A673 (cell line): ENCODE measurements around the gene KCNMA1.

Experiments used
- CTCF ChIP-seq: fragments of 300-800, 200-600 bp; sonication (generic); conservative IDR thresholded peaks from 2 replicates; pipeline ENCODE4 v1.5.1; 2017; ENCODE audit warnings: low read depth, mild to moderate bottlenecking, antibody characterized with exemption, low read length, moderate library complexity, mixed read lengths
- EZH2 ChIP-seq: fragments of 200-600 bp; sonication (generic); IDR thresholded peaks from 2 replicates; pipeline ENCODE4 v1.6.1; 2017; ENCODE audit warnings: borderline replicate concordance, low read depth, mild to moderate bottlenecking, mixed read lengths, antibody characterized with exemption, low read length; ENCODE audit not compliant: poor library complexity, severe bottlenecking

DNA sequence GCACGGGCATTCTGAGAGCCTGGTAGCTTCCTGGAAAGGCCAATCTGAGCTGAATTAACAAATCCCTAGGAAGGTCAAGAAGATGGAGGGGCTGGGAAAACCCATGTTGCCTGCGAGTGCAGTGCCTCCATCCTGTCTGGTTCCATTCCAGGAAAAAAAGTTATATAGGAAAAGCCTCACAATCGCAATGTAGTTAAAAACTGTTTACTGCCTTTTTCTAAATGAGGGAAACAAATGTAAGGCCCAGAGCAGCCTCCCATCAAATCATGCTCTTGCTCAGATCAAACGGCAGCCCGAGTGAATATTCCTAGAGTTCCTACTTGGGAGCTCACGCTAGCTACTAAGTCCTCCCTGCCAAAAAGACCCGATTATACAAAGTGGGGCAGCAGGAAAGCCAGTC is 179.9 kb downstream of the KCNMA1 start:
- no peak for TF ChIP-seq CTCF
- TF ChIP-seq EZH2, result no peak
